OCI-LY7 (cell line): ENCODE results near the gene RAF1. TPM values are rescaled to one million over a fixed set of nuclear protein-coding genes. Genes with fewer than 3 reads are reported as not detected.

ENCODE experiments used
- BruUV-seq: library from RNA; stranded (reverse); fragments of 400-500 nt; replicated peaks from 2 replicates; lab custom pipeline; 2021; lab: Mats Ljungman, UMichigan
- CTCF ChIA-PET: fragments of 300-600 bp; sonication (Branson Sonifier 250); formaldehyde crosslinking; loops from one replicate; lab custom pipeline; 2022; ENCODE audit warnings: antibody characterized with exemption; ENCODE audit not compliant: unreplicated experiment; lab: Charles Lee
- POLR2A ChIA-PET: fragments of 300-600 bp; sonication (Branson Sonifier 250); formaldehyde crosslinking; loops from one replicate; lab custom pipeline; 2022; ENCODE audit warnings: antibody characterized with exemption; lab: Charles Lee
- DNase-seq: peaks from one replicate; pipeline ENCODE4 v3.0.0-alpha.2; 2015; ENCODE audit warnings: low spot score
- H2AFZ ChIP-seq: fragments of 200-600 bp; sonication (generic), shearing (Covaris generic); 2 replicates; pipeline ENCODE4 v1.6.1; 2014; ENCODE audit warnings: mild to moderate bottlenecking, antibody characterized with exemption, low read length, moderate library complexity
- H3K27ac ChIP-seq: fragments of 200-600 bp; sonication (generic); 2 replicates; pipeline ENCODE4 v1.5.1; 2014; ENCODE audit warnings: mixed run types, low read depth, mild to moderate bottlenecking, moderate library complexity, low read length, inconsistent platforms; ENCODE audit not compliant: poor library complexity, severe bottlenecking
- H3K36me3 ChIP-seq: fragments of 200-600 bp; sonication (generic); 2 replicates; pipeline ENCODE4 v1.6.1; 2014; ENCODE audit warnings: mild to moderate bottlenecking, antibody characterized with exemption, low read length, moderate library complexity, mixed read lengths; ENCODE audit not compliant: insufficient read depth
- H3K4me1 ChIP-seq: fragments of 200-600 bp; sonication (generic); 2 replicates; pipeline ENCODE4 v1.5.1; 2014; ENCODE audit warnings: mild to moderate bottlenecking, low read length; ENCODE audit not compliant: insufficient read depth, poor library complexity, severe bottlenecking
- H3K4me2 ChIP-seq: fragments of 200-600 bp; sonication (generic); 2 replicates; pipeline ENCODE4 v1.6.1; 2014; ENCODE audit warnings: mild to moderate bottlenecking, low read length
- H3K4me3 ChIP-seq: fragments of 200-600 bp; sonication (generic); 2 replicates; pipeline ENCODE4 v1.5.1; 2014; ENCODE audit warnings: mild to moderate bottlenecking, low read depth, low read length; ENCODE audit not compliant: poor library complexity, severe bottlenecking
- H3K79me2 ChIP-seq: fragments of 200-600 bp; sonication (generic); 2 replicates; pipeline ENCODE4 v1.6.1; 2016; ENCODE audit warnings: low read depth, mild to moderate bottlenecking, low read length, moderate library complexity, mixed read lengths; ENCODE audit not compliant: insufficient read depth
- H3K9me2 ChIP-seq: fragments of 200-600 bp; sonication (generic); 2 replicates; pipeline ENCODE4 v1.6.1; 2016; ENCODE audit warnings: mild to moderate bottlenecking, low read length, mixed read lengths; ENCODE audit not compliant: insufficient read depth
- H3K9me3 ChIP-seq: fragments of 200-600 bp; sonication (generic); 2 replicates; pipeline ENCODE4 v1.6.1; 2014; ENCODE audit warnings: mild to moderate bottlenecking, mixed run types, low read length, mixed read lengths
- H4K20me1 ChIP-seq: fragments of 200-600 bp; sonication (generic); 2 replicates; pipeline ENCODE4 v1.6.1; 2014; ENCODE audit warnings: mild to moderate bottlenecking, antibody characterized with exemption, low read length, moderate library complexity, mixed read lengths; ENCODE audit not compliant: insufficient read depth
- EZH2phosphoT487 ChIP-seq: fragments of 200-600 bp; sonication (generic); IDR thresholded peaks from 2 replicates; pipeline ENCODE4 v1.6.1; 2018; ENCODE audit warnings: low read depth, borderline replicate concordance, mild to moderate bottlenecking, mixed run types, antibody characterized with exemption, low read length, moderate library complexity, mixed read lengths
- intact Hi-C: fragments of 100-400 bp; cut with micrococcal nuclease; formaldehyde crosslinking; loops from one replicate; pipeline ENCODE4 v1.10.0; 2022; ENCODE audit not compliant: unreplicated experiment
- total RNA-seq, 2 experiments: library from RNA; depleted of rRNA in 1 of 2; stranded (reverse); fragments of >200 nt in 1 of 2; shearing (Covaris generic) in 1 of 2; gene quantifications; 2 replicates each; pipeline ENCODE4 v1.2.3, GENCODE V29; 2014 to 2022
- TF ChIP-seq, protein P1 (sequence below): fragments of 200-600 bp; sonication (generic); conservative IDR thresholded peaks from 2 replicates; pipeline ENCODE4 v1.5.1; 2014; ENCODE audit warnings: mild to moderate bottlenecking, antibody characterized with exemption, low read length, moderate library complexity, mixed read lengths

The RAF1 gene
- total RNA-seq, 2 experiments from 2014 or later = 88.0 to 90.8 TPM

DNA sequence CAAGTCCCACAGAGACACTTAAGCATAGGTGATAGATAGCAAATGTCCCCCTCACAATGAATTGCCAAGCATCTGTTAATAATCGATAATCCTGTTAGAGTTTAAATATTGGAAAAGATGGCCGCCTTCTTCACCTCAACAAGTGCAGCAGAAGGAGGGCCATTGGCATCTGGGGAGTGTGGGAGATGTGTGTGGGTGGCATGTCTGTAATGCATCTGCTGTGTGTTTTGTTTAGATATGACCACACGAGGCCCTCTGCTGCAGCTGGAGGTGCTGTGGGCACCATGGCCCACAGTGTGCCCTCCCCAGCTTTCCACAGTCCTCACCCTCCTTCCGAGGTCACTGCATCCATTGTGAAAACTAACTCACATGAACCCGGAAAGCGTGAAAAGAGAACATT, 94.1 kb downstream of the RAF1 start:
- no peak for DNase-seq
- Histone ChIP-seq H3K4me3 (no peak overlapping the region), H3K27ac (no peak overlapping the region), H3K36me3 (peaks cover 77% of the 10 kb centered on the region), H3K4me1 (peaks cover 6% of the 10 kb centered on the region), H3K79me2 (peaks cover 35% of the 10 kb centered on the region), H2AFZ (no peak overlapping the region), H4K20me1 (no peaks in the 10 kb centered on the region), H3K9me2 (no peaks in the 10 kb centered on the region), H3K4me2 (no peak overlapping the region), H3K9me3 (peaks cover 13% of the 10 kb centered on the region; the same call in 1 of the 2 replicates)
- ChIA-PET CTCF (interaction anchor here (0.6 kb wide), 1 partner anchor 562 kb away, joined by 3 read pairs; no protein-coding TSS in a partner anchor), POLR2A (interaction anchor here (1.2 kb wide), 1 partner anchor 47 kb away, joined by 3 read pairs; no protein-coding TSS in a partner anchor)
- TF ChIP-seq EZH2phosphoT487 = no peak
- TF ChIP-seq, protein P1, sequence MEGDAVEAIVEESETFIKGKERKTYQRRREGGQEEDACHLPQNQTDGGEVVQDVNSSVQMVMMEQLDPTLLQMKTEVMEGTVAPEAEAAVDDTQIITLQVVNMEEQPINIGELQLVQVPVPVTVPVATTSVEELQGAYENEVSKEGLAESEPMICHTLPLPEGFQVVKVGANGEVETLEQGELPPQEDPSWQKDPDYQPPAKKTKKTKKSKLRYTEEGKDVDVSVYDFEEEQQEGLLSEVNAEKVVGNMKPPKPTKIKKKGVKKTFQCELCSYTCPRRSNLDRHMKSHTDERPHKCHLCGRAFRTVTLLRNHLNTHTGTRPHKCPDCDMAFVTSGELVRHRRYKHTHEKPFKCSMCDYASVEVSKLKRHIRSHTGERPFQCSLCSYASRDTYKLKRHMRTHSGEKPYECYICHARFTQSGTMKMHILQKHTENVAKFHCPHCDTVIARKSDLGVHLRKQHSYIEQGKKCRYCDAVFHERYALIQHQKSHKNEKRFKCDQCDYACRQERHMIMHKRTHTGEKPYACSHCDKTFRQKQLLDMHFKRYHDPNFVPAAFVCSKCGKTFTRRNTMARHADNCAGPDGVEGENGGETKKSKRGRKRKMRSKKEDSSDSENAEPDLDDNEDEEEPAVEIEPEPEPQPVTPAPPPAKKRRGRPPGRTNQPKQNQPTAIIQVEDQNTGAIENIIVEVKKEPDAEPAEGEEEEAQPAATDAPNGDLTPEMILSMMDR = no peak
- no TSS peak for BruUV-seq
- intact Hi-C loops = no loop called here

DNA sequence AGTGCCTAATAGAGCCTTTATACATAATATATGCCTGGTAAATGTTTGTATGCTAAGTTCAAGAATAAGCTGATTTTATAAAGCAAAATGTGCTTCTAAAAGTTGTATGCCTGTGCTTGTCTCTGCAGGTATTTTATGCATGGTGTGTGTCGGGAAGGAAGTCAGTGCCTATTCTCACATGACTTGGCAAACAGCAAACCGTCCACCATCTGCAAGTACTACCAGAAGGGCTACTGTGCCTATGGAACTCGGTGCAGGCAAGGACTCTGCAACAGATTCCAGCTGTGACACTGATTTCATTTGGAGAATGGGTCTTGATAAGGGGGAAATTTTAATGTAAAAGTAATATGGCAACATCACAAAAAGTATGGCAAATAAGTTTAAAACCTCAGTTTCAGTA, 95.2 kb downstream of the RAF1 start:
- Histone ChIP-seq H3K4me3 (no peak overlapping the region), H2AFZ (no peak overlapping the region), H3K79me2 (peaks cover 44% of the 10 kb centered on the region), H3K36me3 (peaks cover 66% of the 10 kb centered on the region), H3K4me1 (peaks cover 6% of the 10 kb centered on the region), H3K27ac (no peak overlapping the region), H3K9me2 (no peaks in the 10 kb centered on the region), H3K4me2 (no peak overlapping the region), H4K20me1 (no peaks in the 10 kb centered on the region), H3K9me3 (peaks cover 13% of the 10 kb centered on the region; the same call in 1 of the 2 replicates)
- POLR2A ChIA-PET = interaction anchor here (0.6 to 1.2 kb wide), 4 partner anchors 15 to 228 kb away, joined by 3 to 8 read pairs (median 3); no protein-coding TSS in a partner anchor
- CTCF ChIA-PET = no interaction called here
- TF ChIP-seq, protein P1 = no peak
- no peak for TF ChIP-seq EZH2phosphoT487
- no peak for DNase-seq
- intact Hi-C loops = no loop called here
- BruUV-seq = no TSS peak

- intact Hi-C loops = no loop called here
- H3K4me2 ChIP-seq = no peak overlapping the region
- ChIA-PET POLR2A (interaction anchor here (0.7 to 1.4 kb wide), 3 partner anchors 9 to 113 kb away, joined by 3 to 5 read pairs (median 4); no protein-coding TSS in a partner anchor), CTCF (no interaction called here)
- peaks cover 6% of the 10 kb centered on the region for H3K4me1 ChIP-seq
- peaks cover 58% of the 10 kb centered on the region for H3K79me2 ChIP-seq
- H4K20me1 ChIP-seq = no peaks in the 10 kb centered on the region
- no peak overlapping the region for H2AFZ ChIP-seq
- H3K36me3 ChIP-seq = peaks cover 49% of the 10 kb centered on the region
- no peak for DNase-seq
- H3K9me3 ChIP-seq = peaks cover 13% of the 10 kb centered on the region; the same call in 1 of the 2 replicates
- H3K9me2 ChIP-seq = no peaks in the 10 kb centered on the region
- TF ChIP-seq, protein P1 = no peak
- TF ChIP-seq EZH2phosphoT487 = no peak
- H3K27ac ChIP-seq = no peak overlapping the region
- no TSS peak for BruUV-seq
- H3K4me3 ChIP-seq = no peak overlapping the region
Measured at GRCh38 chr3:12566976-12567375, 96.9 kb downstream of the RAF1 start.
